ENCODE results near the gene LINGO3.

LINGO3 gene

GRCh38 chr19:2306281-2306806, 1.6 kb downstream of the LINGO3 start:
- DNase-seq (ENCODE audit: low read depth in 2 of 2), result no peak

DNA sequence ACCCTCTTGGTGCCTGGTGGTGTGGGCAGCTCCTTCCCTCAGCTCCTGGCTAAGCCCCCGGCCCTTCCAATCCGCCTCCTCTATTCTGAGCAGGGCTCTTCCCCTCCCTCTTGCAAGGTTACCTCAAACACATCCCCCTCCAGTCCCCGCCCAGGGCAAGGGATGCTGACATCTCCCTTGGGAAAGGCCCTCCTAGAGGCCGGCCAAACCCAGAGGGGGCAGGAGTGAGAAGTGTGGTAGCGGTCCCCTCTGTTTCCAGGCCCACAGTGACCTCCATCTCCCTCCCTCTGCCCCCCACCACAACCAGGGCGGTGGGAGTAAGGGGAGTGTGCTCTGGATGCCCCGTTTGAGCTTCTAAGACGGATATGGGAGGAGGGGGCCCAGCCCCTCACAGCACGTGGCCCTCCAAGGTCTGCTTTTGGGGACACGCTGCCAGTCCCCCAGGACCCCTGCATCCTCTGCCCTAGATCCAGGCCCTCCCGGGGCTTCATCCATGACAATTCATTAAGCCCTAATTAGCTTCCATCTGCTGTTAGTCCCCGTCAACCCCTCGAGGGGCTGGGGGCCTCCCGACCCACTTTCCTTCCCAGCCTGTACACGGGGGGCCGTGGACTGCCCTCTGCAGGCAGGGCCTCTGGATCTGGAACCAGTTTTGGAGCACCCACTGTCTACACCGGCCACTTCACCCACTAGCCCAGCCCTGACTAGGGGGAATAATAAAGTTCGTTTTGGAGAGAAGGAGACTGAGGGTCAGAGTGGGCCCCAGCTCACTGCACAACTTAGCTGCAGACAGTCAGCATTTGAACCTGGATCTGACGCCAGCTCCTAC, 2.3 kb downstream of the LINGO3 start:
- DNase-seq (ENCODE audit: low read depth in 2 of 2), result no peak

DNA sequence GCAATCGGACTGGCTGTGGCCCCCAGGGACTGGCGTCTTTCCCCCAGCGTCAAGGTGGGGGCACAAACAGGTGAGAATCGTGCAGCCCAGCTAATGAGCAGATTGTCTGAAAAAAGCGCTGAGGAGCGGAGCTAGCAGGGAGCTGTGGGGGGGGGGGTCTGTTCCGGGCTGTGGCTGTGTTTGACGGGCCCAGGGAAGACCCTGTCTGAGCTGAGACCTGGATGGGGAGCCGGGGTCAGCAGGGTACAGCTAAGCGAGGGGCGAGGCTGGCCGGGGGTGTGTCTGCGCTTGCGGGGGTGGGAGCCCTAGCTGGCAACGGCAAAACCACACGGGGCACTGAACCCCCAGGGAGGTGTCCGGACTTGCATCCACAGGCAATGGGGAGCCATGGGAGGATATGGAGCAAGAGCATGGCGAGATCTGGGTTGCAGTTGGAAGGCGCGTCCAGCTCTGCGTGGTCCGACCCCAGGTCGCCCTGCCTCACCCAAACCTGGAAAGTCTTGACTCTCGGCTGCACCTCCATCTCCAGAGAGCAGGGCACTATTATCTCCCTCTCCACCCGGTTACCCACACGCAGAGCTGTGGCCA, 4.6 kb downstream of the LINGO3 start:
- DNase-seq (ENCODE audit: low read depth in 2 of 2), result no peak

DNA sequence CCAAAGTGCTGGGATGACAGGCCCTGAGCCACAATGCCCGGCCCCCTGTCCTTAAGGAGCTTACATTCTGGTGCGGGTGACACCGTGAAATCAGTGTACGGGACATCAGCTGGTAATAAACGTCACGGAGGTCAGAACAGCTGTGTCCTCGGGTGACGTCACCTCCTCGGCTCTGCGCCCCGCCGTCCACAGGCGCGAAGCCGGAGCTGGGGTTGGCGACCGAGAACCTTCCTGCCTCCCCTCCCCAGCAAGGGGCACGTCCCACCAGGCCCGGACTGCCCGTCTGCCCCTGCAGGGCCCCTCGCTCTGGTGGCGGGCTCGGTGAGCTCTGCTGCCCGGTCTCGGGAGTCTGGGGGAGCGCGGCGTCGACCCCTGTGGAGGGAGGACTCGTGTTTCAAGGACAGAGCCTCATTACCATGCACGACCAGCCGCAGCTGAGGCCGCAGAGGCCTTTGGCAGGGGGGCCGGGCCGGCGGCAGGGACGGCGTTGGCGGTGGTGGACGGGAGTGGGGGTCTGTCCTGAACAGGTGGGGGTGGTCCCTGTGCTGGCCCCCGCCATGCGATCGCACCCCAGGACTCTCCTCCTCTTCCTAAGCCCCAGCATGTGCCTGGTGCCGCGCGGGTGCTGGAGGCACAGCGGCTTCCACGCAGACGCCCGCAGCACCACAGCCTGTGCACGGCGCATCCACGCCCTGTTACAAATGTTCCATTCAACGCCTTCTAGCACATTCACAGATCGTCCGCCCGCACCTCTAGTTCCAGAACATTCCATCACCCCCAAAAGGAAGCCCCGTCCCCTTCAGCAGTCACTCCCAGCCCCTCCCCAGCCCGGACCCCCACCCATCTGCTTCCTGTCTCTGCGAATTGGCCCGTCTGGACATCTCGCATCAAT, 5.4 kb downstream of the LINGO3 start:
- no peak for DNase-seq (ENCODE audit: low read depth in 2 of 2)

DNA sequence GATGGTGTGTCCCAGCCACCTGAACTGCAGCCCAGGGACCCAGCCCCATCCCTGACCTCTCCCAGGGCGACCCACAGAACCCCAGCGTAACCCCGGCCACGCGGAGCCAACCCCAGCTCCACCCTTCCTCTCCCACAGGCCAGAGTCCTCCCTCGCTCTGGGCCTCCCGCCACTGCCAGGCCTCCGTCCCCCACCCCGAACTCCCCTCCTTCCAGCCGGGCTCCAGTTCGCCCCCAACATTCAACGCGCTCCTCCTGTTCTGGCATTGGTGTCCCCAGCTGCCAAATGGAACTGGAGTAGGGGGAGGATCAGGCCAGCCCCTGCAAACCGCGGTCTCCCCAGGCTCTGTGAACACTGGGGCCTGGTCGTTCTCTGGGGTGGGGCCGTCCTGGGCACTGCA, 7.4 kb downstream of the LINGO3 start:
- DNase-seq (ENCODE audit: low read depth in 2 of 2), result no peak

DNA sequence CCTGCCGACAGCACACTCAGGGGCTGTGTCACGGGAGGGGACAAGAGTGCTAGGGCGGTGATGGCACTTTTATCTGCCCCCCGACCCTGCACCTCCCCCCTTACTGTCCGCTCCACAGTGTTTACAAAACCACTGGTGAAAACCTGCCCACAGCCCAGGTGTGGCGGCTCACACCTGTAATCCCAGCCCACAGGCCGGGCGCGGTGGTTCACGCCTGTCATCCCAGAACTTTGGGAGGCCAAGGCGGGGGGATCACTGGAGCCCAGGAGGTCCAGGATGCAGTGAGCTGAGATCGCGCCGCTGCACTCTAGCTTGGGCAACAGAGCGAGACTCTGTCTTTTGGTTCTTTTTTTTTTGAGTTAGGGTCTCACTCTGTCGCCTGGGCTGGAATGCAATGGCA, 11.8 kb downstream of the LINGO3 start:
- DNase-seq (ENCODE audit: low read depth in 2 of 2), result no peak

- DNase-seq (ENCODE audit: low read depth in 2 of 2), result no peak
Observed at GRCh38 chr19:2294687-2295335, 13.1 kb downstream of the LINGO3 start.

- no peak for DNase-seq (ENCODE audit: low read depth in 2 of 2)
Observed at GRCh38 chr19:2291185-2291751, 16.7 kb downstream of the LINGO3 start.

- DNase-seq (ENCODE audit: low read depth in 2 of 2), result no peak
Observed at GRCh38 chr19:2290441-2291184, 17.3 kb downstream of the LINGO3 start.

DNA sequence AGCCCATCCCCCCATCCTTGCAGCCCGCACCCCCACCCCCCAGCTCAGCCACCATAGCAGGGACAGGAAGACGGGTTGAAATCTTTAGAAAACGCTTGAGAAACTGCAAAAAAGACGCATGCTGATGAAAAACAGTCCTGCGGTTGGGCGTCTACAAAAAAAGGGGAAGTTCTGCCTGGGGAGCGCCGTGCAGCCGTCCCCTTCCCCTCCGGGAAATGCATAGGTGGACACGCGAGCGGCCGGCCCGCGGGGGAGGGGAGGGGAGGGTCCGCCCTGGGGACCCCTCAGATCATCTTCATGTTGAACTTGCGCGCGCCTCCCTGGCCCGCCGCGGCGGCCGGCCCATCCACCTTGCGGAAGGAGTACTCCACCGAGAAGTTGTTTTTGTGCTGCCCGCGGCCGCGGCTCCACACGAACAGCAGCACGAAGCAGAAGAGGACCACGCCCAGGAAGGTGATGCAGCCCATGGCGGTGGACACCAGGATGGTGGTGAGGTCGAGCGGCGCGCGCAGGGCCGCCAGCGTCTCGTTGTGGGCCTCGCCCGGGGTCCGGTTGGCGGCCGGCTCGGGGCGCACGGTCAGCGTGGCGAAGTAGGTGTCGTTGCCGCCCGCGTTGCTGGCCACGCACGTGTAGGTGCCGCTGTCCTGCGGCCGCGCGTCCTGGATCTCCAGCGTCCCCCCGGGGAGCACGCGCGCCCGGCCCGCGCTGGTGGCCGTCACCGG, 18.1 kb downstream of the LINGO3 start:
- no peak for DNase-seq (ENCODE audit: low read depth in 2 of 2)

DNA sequence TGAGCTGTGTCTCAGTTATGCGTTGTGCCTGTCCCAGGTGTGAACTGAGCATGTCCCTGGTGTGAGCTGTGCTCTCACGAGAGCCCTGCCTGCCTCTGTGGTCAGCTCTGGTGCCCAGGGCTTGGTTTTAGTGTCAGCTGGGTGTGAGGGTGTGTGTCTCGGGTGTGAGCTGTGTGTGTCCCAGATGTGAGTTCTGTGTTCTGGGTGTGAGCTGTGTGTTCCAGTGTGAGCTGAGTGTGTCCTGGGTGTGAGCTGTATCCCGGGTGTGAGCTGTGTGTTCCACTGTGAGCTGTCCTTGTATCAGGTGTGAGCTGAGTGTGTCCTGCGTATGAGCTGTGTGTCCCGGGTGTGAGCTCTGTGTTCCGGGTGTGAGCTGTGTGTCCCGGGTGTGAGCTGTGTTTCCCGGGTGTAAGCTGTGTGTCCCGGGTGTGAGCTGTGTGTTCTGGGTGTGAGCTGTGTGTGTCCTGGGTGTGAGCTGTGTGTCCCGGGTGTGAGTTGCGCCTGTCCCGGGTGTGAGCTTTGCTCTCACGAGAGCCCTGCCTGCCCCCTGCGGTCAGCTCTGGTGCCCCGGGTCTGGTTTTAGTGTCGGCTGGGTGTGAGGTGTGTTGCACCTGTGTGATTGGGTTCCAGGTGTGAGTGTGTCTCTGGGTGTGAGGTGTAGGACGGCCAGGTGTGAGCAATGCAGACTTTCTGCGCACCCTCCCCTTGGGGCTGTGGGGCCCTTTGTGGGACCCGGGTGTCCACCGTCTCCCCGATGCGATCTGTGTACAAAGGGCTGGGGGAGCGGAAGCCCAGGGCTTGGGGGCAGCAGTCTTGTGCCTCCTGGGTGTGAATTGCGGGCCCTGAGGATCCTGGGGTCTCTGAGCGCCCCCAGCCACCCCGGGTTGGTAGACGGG, 18.9 kb downstream of the LINGO3 start:
- no peak for DNase-seq (ENCODE audit: low read depth in 2 of 2)

DNA sequence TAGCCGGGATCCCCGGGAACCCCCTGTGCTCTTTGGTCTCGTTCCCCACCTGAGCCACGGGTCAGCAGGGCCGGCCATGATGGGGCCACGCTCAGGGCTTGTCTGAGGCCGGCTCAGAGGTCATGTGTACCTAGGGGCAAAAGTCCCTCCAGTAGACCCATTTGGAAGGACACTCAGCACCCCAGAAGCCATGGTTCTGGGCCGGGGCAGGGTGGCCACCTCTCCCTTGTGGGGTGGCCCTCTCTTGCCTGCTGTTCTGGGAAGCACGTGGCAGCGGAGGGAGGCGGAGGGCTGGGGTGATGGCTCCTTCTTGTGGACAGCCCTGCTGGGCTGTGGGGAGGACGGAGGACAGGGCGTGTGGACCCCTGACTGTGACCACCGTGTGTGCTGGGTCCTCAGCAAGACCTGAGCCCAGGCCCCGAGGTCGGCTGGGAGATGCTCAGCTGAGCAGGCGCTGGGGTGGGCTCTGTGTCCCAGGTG, 19.6 kb downstream of the LINGO3 start:
- DNase-seq (ENCODE audit: low read depth in 2 of 2), result no peak

DNA sequence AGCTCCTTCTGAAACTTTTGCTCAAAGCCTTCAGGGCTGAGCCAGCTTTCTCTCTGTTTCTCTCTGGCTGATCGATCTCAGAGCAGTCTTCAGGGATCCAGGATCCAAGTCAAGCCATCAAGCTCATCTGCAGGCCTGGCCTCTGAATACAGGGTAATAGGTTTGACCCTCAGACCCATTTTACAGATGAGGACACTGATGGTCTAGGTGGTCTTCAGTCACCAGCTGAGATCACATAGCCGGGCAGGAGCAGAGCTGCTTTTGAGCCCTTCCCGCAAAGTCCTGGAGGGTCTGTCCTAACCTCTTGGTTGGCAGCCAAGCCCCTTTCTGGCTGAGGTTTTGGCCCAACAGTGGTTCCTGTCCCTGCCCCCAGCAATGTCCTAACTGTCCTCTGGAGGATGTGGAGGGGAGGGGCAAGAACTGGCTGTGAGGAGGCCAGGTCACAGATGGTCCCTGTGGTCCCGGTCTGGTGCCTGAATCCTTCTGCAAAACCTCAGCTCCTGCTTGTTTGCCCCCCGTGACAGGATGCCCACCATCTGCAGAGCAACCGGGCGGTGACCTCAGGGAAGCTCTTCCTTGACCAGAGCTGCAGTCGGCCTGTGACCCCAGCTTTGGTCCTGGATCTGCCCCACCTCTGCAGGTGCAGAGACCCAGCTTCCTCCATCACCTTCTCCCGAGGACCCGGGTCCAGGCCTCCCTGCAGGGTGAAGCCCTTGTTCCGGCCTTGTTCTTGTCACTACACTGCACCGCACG, 20.2 kb downstream of the LINGO3 start:
- no peak for DNase-seq (ENCODE audit: low read depth in 2 of 2)

DNA sequence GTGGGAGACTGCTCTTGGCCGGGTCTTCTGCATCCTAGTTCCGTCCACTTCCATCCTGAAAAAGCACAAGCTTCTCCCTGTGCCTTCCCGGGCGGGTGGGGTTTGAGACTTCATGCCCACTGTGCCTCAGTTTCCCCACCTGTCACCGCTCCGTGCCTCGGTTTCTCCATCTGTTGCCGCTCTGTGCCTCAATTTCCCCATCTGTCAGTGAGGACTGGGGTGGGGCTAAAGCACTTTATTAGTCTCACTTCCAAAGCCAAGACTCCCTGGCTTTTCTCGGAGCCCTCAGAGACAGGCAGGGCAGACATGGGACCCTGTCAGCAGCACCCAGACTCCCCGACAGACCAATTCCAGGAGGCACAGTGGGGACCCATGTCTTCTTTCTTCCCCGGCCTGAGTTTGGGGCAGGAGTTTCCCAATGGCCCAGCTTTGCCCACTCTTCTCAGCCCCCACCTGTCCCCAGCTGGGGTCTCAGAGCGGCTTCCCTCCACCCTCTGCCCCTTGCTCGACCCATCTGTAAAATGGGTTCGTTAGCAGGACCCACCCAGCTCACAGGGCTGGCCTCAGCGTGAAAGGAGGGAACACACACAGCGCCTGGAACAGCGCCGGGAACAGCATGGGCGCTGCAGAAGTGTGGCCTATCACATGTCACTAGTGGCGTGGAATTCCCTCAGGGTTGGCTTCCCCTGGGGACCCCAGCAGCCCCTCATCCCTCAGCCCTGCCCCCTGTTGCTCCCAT, 21.4 kb downstream of the LINGO3 start:
- no peak for DNase-seq (ENCODE audit: low read depth in 2 of 2)

DNA sequence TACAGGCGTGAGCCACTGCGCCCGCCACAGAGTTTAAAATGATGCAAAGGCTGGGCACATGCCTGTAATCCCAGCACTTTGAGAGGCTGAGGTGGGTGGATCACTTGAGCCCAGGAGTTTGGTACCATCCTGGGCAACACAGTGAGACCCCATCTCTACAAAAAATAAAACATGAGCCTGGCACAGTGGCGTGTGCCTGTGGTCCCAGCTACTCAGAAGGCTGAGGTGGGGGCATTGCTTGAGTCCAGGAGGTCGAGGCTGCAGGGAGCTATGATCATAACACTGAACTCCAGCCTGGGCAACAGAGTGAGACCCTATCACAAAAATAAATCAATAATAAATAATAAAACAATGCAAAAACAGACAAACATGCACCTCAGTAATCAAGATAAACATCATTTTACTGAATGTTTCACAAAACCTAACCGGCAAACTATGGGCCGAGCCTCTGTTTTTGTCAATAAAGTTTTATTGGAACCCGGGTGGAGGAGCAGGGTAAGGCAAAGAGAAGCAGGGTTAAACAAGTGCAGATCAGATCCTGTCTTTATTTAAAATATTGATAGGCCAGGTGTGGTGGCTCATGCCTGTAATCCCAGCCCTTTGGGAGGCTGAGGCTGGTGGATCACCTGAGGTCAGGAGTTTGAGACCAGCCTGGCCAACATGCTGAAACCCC, 24.0 kb downstream of the LINGO3 start:
- no peak for DNase-seq (ENCODE audit: low read depth in 2 of 2)

DNA sequence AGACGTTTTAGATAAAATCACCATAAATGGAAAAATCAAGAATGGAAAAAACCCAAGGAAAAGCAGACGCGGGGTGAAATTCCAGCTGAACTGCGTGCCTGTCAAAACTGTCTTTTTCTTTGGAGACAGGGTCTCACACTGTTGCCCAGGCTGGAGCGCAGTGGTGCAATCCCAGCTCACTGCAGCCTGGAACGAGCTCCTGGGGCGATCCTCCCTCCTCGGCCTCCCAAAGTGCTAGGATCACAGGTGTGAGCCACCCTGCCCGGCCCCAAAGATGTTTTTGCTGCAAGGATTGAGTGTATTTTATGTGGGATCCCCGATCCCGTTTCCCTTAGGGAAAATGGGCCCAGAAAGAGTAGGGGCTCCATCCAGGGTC, 25.1 kb downstream of the LINGO3 start:
- no peak for DNase-seq (ENCODE audit: low read depth in 2 of 2)

Measured in activated CD4-positive, alpha-beta T cell treated with anti-CD3 and anti-CD28 coated beads for 24 hours (primary cell).